ENCODE data around the gene PLA2G15. TPM values are rescaled to one million over a fixed set of nuclear protein-coding genes. Genes with fewer than 3 reads are reported as not detected.

The PLA2G15 gene
- total and polyA plus RNA-seq, 2 of the 13 experiments (the other 11 are each of a cell fraction or from before 2014, with no cell fraction given), result 14.4 to 23.7 TPM

- 0 out of 2 replicates have a peak, but pooled peaks have one; percentile 2 for TF ChIP-seq ZSCAN31 (CRISPR knock-in tag; IDR thresholded peaks at IDR 0.05; ENCODE audit: low read depth)
- TF ChIP-seq KDM5B (CRISPR knock-in tag; IDR thresholded peaks at IDR 0.05; ENCODE audit: borderline replicate concordance), result peak; percentile 12; the same call in 1 of the 2 replicates
- TF ChIP-seq ZBTB37 (CRISPR knock-in tag; IDR thresholded peaks at IDR 0.05), result no peak
- peak; percentile 69 for TF ChIP-seq GABPB1 (CRISPR knock-in tag; IDR thresholded peaks at IDR 0.05)
- TF ChIP-seq ZMYM2 (CRISPR knock-in tag; IDR thresholded peaks at IDR 0.05), result peak; percentile 41; the same call in 1 of the 2 replicates
- TF ChIP-seq ZNF275 (CRISPR knock-in tag; IDR thresholded peaks at IDR 0.05; ENCODE audit: borderline replicate concordance), result peak; percentile 69; the same call in 1 of the 2 replicates
- TF ChIP-seq ZBTB40 (IDR thresholded peaks at IDR 0.05), result no peak
- TF ChIP-seq ZBTB40 (CRISPR knock-in tag; IDR thresholded peaks at IDR 0.05), result peak; percentile 31; the same call in 1 of the 2 replicates
- no peak for TF ChIP-seq KLF13 (CRISPR knock-in tag; IDR thresholded peaks at IDR 0.05)
- peak; percentile 73; the same call in 1 of the 2 replicates for TF ChIP-seq HES4 (CRISPR knock-in tag; IDR thresholded peaks at IDR 0.05; ENCODE audit: borderline replicate concordance)
- peak; percentile 45; the same call in 1 of the 2 replicates for TF ChIP-seq ZNF747 (CRISPR knock-in tag; IDR thresholded peaks at IDR 0.05; ENCODE audit: borderline replicate concordance)
- TF ChIP-seq ZNF512 (CRISPR knock-in tag; IDR thresholded peaks at IDR 0.05), result 0 out of 2 replicates have a peak, but pooled peaks have one; percentile 15
- 0 out of 2 replicates have a peak, but pooled peaks have one; percentile 79 for TF ChIP-seq ZNF850 (CRISPR knock-in tag; conservative IDR thresholded peaks at IDR 0.05)
- TF ChIP-seq ZFP82 (CRISPR knock-in tag; IDR thresholded peaks at IDR 0.05; ENCODE audit: borderline replicate concordance), result peak; percentile 96
- no peak for TF ChIP-seq ZKSCAN5 (CRISPR knock-in tag; IDR thresholded peaks at IDR 0.05)
Observed at GRCh38 chr16:68235108-68235886, 9.9 kb upstream of the PLA2G15 start (continued).

All from HepG2 (cell line).